OCI-LY3 (cell line): ENCODE results near the gene MASP1.

Experiments used
- H2AFZ ChIP-seq: fragments of 200-600, 300-600 bp; shearing (Covaris generic); 2 replicates; pipeline ENCODE4 v1.6.0; 2014; ENCODE audit warnings: antibody characterized with exemption, low read depth, low read length
- H3K27ac ChIP-seq: fragments of 200-600, 300-600 bp; sonication (generic); 2 replicates; pipeline ENCODE4 v1.5.1; 2014; ENCODE audit warnings: mild to moderate bottlenecking, low read length, moderate library complexity, mixed read lengths
- H3K27me3 ChIP-seq: fragments of 200-600, 300-600 bp; sonication (generic); 2 replicates; pipeline ENCODE4 v1.6.1; 2014; ENCODE audit warnings: low read depth, low read length, mixed read lengths
- H3K36me3 ChIP-seq: fragments of 200-600, 300-600 bp; sonication (generic); replicated peaks from 2 replicates; pipeline ENCODE3; 2014; ENCODE audit warnings: low read depth, low read length, mixed read lengths
- H3K4me1 ChIP-seq: fragments of 300-600, 200-600 bp; sonication (generic); 2 replicates; pipeline ENCODE4 v1.6.1; 2014; ENCODE audit warnings: low read length, mixed read lengths
- H3K4me2 ChIP-seq: fragments of 200-600, 300-600 bp; sonication (generic); 2 replicates; pipeline ENCODE4 v1.6.1; 2014; ENCODE audit warnings: low read length, mixed read lengths
- H3K4me3 ChIP-seq: fragments of 300-600, 200-600 bp; sonication (generic); 2 replicates; pipeline ENCODE4 v1.5.1; 2014; ENCODE audit warnings: antibody characterized with exemption, mild to moderate bottlenecking, low read length, moderate library complexity
- H3K79me2 ChIP-seq: fragments of 300-600, 200-600 bp; shearing (Covaris generic); 2 replicates; pipeline ENCODE4 v1.6.1; 2014; ENCODE audit warnings: mild to moderate bottlenecking, low read length, mixed read lengths
- H3K9ac ChIP-seq: fragments of 300-600, 200-600 bp; shearing (Covaris generic); 2 replicates; pipeline ENCODE4 v1.6.0; 2014; ENCODE audit warnings: mild to moderate bottlenecking, low read length, moderate library complexity
- H3K9me3 ChIP-seq: fragments of 200-600, 300-600 bp; shearing (Covaris generic); 2 replicates; pipeline ENCODE4 v1.6.1; 2014; ENCODE audit warnings: low read length, mixed read lengths; ENCODE audit not compliant: insufficient read depth
- H4K20me1 ChIP-seq: fragments of 200-600, 300-600 bp; sonication (generic); 2 replicates; pipeline ENCODE4 v1.6.1; 2016; ENCODE audit warnings: low read length, mixed read lengths; ENCODE audit not compliant: insufficient read depth
- EZH2phosphoT487 ChIP-seq: fragments of 200-600 bp; shearing (Covaris generic); IDR thresholded peaks from 2 replicates; pipeline ENCODE4 v1.6.1; 2018; ENCODE audit warnings: antibody characterized with exemption, mixed run types, low read depth
- TF ChIP-seq, protein P1 (sequence below): fragments of 200-600, 300-600 bp; sonication (generic); IDR thresholded peaks from 2 replicates; pipeline ENCODE4 v1.5.1; 2014; ENCODE audit warnings: antibody characterized with exemption, low read length, low read depth

The MASP1 gene

GRCh38 chr3:187237741-187238140 is 53.8 kb downstream of the MASP1 start:
- no peaks in the 10 kb centered on the region for H3K9me3 ChIP-seq
- H4K20me1 ChIP-seq, result no peaks in the 10 kb centered on the region
- no peak for TF ChIP-seq EZH2phosphoT487
- TF ChIP-seq, protein P1, sequence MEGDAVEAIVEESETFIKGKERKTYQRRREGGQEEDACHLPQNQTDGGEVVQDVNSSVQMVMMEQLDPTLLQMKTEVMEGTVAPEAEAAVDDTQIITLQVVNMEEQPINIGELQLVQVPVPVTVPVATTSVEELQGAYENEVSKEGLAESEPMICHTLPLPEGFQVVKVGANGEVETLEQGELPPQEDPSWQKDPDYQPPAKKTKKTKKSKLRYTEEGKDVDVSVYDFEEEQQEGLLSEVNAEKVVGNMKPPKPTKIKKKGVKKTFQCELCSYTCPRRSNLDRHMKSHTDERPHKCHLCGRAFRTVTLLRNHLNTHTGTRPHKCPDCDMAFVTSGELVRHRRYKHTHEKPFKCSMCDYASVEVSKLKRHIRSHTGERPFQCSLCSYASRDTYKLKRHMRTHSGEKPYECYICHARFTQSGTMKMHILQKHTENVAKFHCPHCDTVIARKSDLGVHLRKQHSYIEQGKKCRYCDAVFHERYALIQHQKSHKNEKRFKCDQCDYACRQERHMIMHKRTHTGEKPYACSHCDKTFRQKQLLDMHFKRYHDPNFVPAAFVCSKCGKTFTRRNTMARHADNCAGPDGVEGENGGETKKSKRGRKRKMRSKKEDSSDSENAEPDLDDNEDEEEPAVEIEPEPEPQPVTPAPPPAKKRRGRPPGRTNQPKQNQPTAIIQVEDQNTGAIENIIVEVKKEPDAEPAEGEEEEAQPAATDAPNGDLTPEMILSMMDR, result no peak
- H3K79me2 ChIP-seq, result no peaks in the 10 kb centered on the region
- H3K4me1 ChIP-seq, result peaks cover 4% of the 10 kb centered on the region
- H3K27me3 ChIP-seq, result no peaks in the 10 kb centered on the region
- H3K4me2 ChIP-seq, result no peak overlapping the region
- H2AFZ ChIP-seq, result no peak overlapping the region
- no peak overlapping the region for H3K27ac ChIP-seq
- no peak overlapping the region for H3K9ac ChIP-seq
- no peaks in the 10 kb centered on the region for H3K36me3 ChIP-seq
- H3K4me3 ChIP-seq, result no peak overlapping the region

DNA sequence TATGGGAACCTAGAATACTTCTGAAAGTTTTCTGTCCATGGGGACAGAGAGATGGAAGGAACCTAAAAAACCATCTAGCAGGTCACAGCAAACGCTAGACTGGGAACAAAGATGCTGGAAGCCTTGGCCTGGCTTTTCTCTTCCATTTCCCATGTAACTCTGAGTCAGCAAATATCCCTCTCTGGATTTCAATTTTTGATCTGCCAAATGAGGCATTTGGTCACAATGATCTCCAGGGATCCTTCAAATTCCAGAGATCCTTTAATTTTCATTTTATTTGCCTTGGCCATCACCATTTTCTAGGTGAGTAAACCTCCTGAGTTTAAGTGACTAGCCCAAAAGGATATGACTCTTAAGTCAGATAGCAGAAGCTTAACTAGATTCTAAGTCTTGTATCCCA is 54.6 kb downstream of the MASP1 start:
- Histone ChIP-seq H3K36me3 (no peaks in the 10 kb centered on the region), H3K4me1 (no peaks in the 10 kb centered on the region), H2AFZ (no peak overlapping the region), H3K4me3 (no peak overlapping the region), H3K4me2 (no peak overlapping the region), H3K27me3 (peaks cover 5% of the 10 kb centered on the region; the same call in 1 of the 2 replicates), H3K9me3 (no peaks in the 10 kb centered on the region), H3K9ac (no peak overlapping the region), H4K20me1 (no peaks in the 10 kb centered on the region), H3K27ac (no peak overlapping the region), H3K79me2 (no peaks in the 10 kb centered on the region)
- TF ChIP-seq EZH2phosphoT487, result no peak
- TF ChIP-seq, protein P1, result no peak

DNA sequence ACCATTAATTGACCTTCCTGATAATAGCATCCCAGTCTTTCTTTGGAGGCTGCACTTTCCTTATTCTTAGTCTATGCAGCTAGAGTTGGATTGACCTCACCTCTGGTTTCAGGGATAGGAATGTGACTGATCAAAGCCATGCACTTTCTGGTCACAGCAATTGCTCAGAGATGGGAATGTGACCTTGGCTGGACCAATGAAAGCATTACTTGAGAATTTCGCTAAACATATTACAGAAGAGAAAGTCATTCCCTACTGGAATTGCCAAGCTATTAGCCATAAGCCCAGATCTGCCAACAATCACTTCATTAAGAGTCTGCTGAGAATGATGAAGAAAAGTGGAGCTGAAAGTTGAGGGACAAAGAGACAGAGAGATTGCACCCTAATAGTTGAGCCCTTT is 61.5 kb downstream of the MASP1 start:
- no peak for TF ChIP-seq EZH2phosphoT487
- TF ChIP-seq, protein P1, result no peak
- H3K9me3 ChIP-seq, result no peaks in the 10 kb centered on the region
- no peaks in the 10 kb centered on the region for H4K20me1 ChIP-seq
- no peak overlapping the region for H3K4me3 ChIP-seq
- no peak overlapping the region for H2AFZ ChIP-seq
- H3K79me2 ChIP-seq, result no peaks in the 10 kb centered on the region
- no peak overlapping the region for H3K4me2 ChIP-seq
- no peak overlapping the region for H3K27ac ChIP-seq
- H3K27me3 ChIP-seq, result peaks cover 19% of the 10 kb centered on the region; the same call in 1 of the 2 replicates
- H3K9ac ChIP-seq, result no peak overlapping the region
- peaks cover under 1% of the 10 kb centered on the region; the same call in 1 of the 2 replicates for H3K4me1 ChIP-seq
- H3K36me3 ChIP-seq, result no peaks in the 10 kb centered on the region

DNA sequence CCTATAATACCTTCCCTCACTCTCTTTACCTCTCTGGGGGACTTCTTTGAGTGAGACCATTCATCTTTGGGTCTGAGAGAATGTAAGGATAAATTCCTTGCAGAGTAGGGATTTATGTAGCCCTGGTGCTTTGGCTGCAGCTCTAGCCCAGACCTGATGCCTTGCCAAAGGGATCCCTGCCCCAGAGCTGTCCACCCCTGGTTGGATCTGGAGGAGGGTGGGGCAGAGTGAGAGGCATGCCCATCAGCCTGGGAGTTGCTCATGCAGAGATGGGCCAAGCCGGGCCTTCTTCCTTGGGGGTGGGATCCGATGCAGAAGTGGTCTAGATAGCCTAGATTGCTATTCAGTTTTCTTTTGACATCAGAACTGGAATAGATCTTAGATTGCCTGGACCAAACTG is 62.8 kb downstream of the MASP1 start:
- Histone ChIP-seq H2AFZ (no peak overlapping the region), H3K4me2 (no peak overlapping the region), H3K9me3 (no peaks in the 10 kb centered on the region), H3K27ac (no peak overlapping the region), H3K4me1 (peaks cover 12% of the 10 kb centered on the region), H4K20me1 (no peaks in the 10 kb centered on the region), H3K36me3 (no peaks in the 10 kb centered on the region), H3K79me2 (no peaks in the 10 kb centered on the region), H3K27me3 (peaks cover 19% of the 10 kb centered on the region; the same call in 1 of the 2 replicates), H3K9ac (no peak overlapping the region), H3K4me3 (no peak overlapping the region)
- no peak for TF ChIP-seq EZH2phosphoT487
- TF ChIP-seq, protein P1, result no peak
